GM03348 (cell line): Measurements from ENCODE around the gene FAM83B.
"Not testable (repeated sequence)": the region's sequence is repeated elsewhere in the genome, so short reads cannot be mapped to it uniquely, and the experiment has no call there.

Source experiments
- DNase-seq: peaks from one replicate; pipeline ENCODE4 v3.0.0; 2012; ENCODE audit warnings: low spot score

FAM83B gene

GRCh38 chr6:54860739-54861138 lies 14.2 kb downstream of the FAM83B start:
- DNase-seq, result no peak

DNA sequence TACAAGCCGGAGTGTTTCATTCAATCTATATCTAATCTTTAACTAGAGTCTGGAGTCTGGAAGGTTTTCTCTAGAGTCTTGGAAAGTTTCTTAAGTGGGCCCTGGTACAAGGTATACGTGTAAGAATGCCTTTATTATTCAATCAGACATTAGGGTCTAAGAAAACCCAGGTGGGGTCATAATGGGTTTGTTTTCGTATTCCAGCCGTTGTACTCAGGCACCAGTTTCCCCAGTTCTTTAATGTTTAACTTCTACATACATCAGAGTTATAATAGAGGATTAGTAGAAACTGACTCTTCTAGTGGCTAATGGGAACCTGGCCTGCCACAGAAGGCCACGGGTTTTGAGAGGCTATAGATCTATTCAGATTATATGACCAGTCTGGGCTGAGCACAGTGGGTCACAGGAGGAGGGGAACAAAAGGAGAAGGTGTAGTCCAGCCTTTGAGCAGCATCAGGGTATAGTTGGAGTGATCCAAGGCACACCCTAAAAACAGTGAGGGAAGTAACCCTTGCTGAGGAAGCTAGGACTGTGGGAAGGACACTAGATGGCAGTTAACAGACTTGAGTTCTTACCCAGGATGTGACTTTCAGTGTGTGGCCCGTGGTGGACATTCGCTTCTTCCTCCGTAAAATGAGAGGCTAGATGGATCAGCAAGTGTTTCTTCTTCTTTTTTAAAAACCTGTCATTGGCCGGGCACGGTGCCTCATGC lies 15.5 kb downstream of the FAM83B start:
- no peak for DNase-seq

DNA sequence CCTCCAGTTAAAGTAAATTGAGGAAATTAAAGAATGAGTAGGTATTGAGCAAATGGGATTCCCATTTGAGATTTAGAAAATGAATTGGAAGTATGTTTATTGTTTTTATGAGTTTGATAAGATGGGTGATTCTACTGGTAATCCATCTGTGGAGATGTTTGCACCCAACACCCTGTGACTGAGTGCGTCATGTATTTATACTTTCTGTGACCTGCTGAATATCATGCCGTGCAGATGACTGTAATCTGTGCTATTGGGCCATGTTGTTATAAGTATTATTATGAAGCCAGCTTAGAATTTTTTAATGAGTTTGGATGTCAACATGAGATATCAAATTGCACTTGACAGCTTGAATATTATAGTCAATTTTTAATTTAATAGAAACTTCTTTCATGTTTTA lies 17.7 kb downstream of the FAM83B start:
- no peak for DNase-seq

GRCh38 chr6:54865091-54865631 lies 18.6 kb downstream of the FAM83B start:
- DNase-seq, result no peak

DNA sequence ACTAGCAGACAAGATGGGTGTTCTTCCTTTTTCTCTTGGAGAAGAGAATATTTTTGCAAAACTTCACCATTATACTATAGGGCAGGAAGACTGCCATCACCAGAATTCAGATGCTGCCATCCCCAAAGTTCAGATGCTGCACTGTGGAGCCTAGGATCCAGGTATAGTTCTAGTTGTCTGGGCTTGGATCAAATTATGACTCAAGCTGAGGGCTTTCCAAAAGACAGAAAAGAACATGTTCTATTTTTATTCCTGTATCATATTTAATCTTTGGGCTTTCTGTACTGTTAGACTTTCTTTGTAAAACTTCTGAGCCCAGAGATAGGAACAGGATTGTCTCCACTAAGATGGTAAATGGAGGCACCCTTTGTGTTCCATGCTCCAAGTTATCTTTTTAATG lies 22.0 kb downstream of the FAM83B start:
- DNase-seq, result no peak

GRCh38 chr6:54873599-54873998 lies 27.0 kb downstream of the FAM83B start:
- DNase-seq, result no peak

GRCh38 chr6:54874349-54875048 lies 27.9 kb downstream of the FAM83B start:
- DNase-seq, result no peak

GRCh38 chr6:54875539-54875938 lies 29.0 kb downstream of the FAM83B start:
- no peak for DNase-seq

- no peak for DNase-seq
Observed at GRCh38 chr6:54876365-54876764, 29.8 kb downstream of the FAM83B start.

- no peak for DNase-seq
Observed at GRCh38 chr6:54876871-54877270, 30.3 kb downstream of the FAM83B start.

DNA sequence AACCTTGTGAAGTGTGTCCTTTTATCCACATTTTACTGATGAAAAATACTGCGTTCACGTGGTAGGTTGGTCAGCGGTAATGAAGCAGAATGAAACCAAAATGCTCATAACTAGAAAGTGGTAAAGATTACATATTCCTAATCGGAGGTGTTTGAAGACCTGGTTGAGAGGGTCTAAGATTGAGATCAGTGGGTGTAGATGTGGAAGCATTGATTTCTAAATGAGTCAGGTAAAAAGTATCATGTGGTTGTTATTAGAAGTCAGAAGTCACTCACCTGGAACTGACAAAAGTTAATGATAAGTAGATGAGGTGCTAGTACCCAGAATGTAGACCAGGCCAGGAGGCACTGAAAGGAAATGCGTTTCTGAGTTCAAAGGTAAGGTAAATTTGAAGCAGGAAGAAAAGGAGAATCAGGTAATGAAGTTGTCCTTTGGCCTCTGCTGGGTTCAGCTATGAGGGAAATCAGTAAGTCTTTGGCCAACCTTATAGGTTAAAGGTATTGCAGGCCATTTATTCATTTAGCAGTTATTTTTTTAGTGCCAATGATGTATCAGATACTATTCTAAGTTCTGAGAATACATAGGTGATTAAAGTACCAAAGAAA lies 31.2 kb downstream of the FAM83B start:
- DNase-seq, result no peak

- no peak for DNase-seq
Observed at GRCh38 chr6:54878718-54879117, 32.1 kb downstream of the FAM83B start.

DNA sequence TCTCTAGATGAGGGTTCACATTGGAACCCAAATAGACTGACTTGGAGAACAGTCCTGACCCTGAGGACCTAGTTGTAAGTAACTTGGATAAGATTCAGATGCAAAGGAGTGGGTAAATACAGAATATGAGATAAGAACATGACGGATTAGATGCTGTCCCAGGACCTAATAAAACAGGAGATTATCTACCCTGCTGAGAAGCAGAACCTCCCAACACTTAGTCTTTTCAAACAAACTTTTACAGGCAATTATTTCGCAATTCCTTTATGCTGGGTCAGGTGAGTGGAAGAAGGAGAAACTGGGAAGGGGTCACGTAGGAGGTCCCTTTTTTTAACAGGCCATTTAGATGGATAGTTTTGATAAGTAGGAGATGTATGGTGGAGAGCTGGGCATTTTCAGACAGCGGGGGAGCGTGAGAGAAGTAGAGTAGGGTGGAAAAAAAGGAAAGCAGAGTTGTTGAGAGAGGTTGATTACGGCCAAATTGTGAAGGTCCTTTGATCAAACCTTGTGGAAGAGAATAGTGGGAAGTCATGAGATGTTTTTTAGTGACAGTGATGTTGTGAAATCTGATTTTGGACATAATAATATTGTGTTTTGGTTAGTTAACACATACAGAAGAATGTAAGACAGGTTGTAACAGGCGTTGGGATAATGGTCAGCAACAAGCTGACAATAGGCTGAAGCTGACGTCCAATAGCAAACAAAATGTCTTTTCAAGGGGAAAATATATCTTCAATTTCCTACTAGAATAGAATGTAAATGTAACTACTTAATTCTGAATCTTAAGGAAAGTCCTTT lies 32.8 kb downstream of the FAM83B start:
- no peak for DNase-seq

DNA sequence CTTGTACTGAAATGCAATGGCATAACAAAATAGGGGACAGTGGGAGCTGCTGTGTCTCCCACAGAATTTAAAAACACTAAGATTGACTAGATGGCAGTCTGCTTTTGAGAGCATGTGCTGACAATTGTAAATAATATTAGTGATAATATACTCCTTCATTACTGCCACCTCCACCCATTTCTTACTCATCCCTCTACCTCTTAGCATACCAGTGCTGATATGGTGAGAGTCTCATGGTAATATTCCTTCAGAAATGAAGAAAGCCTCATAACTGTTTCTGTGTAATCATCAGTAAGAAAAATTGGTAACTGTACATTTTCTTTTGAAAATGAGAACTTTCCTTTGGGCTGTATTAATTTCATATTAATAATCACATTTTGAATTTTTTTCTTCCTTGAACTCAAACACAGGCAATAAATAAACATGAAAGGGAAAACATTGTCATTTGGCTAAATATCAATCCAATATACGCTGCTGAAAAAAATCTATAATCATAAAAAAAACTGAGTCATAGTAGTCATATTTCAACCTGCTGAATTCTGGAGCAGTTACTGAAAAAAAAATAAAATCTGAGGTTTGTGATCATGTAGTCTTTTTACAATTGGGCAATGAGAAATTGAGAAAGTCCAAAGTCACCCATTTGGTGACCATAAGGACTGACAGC lies 34.6 kb downstream of the FAM83B start:
- DNase-seq, result no peak

GRCh38 chr6:54881891-54882290 lies 35.3 kb downstream of the FAM83B start:
- DNase-seq, result not testable (repeated sequence)

GRCh38 chr6:54886932-54887584 lies 40.5 kb downstream of the FAM83B start:
- DNase-seq, result no peak

- no peak for DNase-seq
Observed at GRCh38 chr6:54891536-54891935, 45.0 kb downstream of the FAM83B start.

- peak; percentile 28 for DNase-seq
Observed at GRCh38 chr6:54892831-54893230, 46.3 kb downstream of the FAM83B start.

DNA sequence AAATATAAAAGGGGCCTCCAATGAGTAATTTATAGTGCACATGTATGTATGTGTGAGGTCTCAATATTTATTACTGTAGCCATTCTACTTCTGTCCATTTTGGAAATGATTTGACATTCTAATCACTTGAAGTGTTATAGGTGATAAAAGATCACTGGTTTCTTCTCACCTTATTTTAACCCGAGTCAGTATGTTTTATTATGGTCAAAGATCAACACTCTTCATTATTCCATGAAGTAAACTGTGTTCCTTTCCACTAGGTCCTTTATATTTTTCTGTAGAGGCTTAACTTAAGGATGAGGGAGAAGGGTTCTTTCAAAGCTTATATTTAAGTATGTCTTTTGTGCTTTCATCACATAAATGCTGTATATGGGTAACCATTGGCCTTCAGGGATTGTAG lies 47.2 kb downstream of the FAM83B start:
- DNase-seq, result no peak

- DNase-seq, result no peak
Observed at GRCh38 chr6:54896302-54896701, 49.7 kb downstream of the FAM83B start.
